Stimulated activated CD8-positive, alpha-beta memory T cell treated with anti-CD3 and anti-CD28 coated beads, Interleukin-7, amount 100 ng/mL, for 48 hours (primary cell): ENCODE results near the gene AAMP.

Experiments used
- DNase-seq, 2 donors: peaks; one replicate each; pipeline ENCODE4 v3.0.0-alpha.2; 2020; ENCODE audit warnings: low read depth in 1 of 2; ENCODE audit errors: extremely low read depth in 1 of 2

AAMP gene

DNA sequence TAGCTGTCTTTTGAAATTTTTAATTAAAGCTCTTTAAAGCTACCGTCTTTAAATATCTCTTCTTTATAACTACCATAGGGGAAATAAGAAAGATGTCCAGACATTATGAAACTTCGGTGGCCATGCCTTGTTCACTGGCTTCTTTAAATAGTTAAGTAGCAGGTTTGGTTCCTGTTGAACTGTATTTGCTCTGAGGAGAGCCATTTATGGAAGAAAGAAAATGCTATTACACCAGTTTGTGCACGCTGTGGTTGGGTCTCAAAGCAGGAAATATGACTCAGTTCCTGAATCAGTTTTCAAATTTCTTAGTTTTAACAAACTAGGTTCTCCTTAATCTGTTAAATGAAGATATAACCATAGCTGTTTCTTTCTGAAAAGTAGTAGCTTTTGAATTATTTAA, 40.7 kb downstream of the AAMP start:
- no peak for DNase-seq

DNA sequence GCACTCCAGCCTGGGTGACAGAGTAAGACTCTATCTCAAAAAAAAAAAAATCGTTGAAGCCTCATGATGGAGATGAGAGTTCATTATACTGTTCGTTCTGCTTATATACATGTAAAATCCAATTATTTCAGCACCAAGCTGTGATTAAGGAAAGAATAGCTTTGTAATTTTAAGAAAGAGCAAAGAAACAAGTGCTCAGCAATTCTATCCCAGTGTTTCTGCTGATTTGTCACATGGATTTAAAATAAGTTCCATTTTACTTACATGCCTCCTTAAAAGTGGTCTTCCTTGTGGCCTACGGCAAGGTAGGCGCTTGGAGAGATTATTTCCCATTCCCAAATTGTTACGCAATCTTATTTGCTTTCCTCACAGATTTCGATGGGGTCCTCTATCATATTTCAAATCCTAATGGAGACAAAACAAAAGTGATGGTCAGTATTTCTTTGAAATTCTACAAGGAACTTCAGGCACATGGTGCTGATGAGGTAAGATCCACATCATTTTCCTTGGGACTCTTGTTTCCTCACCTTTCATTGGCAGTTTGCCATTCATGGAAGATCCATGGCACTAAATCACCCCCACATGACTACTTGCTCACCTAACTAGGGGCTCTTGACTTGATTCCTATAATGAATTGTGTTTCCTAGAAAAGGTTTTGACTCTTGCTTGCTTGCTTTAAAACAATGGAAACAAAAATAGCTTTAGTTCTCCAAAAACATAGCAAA, 41.4 kb downstream of the AAMP start:
- no peak for DNase-seq

GRCh38 chr2:218226903-218227302, 43.0 kb downstream of the AAMP start:
- DNase-seq: no peak

GRCh38 chr2:218224186-218224585, 45.8 kb downstream of the AAMP start:
- no peak for DNase-seq

DNA sequence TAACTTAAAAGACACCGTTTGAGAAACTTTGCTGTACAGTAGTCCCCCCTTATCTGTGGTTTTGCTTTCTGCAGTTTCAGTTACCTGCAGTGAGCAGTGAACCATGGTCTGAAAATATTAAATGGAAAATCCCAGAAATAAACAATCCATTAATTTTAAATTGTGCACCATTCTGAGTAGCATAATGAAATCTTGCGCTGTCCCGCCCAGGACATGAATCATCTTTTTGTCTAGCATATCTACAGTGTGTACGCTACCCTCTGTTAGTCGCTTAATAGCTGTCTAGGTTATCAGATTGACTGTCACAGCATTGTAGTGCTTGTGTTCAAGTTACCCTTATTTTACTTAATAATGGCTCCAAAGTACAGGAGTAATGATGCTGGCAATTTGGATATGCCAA, 46.9 kb downstream of the AAMP start:
- no peak for DNase-seq

GRCh38 chr2:218221000-218221399, 48.9 kb downstream of the AAMP start:
- no peak for DNase-seq

GRCh38 chr2:218219934-218220333, 50.0 kb downstream of the AAMP start:
- no peak for DNase-seq

DNA sequence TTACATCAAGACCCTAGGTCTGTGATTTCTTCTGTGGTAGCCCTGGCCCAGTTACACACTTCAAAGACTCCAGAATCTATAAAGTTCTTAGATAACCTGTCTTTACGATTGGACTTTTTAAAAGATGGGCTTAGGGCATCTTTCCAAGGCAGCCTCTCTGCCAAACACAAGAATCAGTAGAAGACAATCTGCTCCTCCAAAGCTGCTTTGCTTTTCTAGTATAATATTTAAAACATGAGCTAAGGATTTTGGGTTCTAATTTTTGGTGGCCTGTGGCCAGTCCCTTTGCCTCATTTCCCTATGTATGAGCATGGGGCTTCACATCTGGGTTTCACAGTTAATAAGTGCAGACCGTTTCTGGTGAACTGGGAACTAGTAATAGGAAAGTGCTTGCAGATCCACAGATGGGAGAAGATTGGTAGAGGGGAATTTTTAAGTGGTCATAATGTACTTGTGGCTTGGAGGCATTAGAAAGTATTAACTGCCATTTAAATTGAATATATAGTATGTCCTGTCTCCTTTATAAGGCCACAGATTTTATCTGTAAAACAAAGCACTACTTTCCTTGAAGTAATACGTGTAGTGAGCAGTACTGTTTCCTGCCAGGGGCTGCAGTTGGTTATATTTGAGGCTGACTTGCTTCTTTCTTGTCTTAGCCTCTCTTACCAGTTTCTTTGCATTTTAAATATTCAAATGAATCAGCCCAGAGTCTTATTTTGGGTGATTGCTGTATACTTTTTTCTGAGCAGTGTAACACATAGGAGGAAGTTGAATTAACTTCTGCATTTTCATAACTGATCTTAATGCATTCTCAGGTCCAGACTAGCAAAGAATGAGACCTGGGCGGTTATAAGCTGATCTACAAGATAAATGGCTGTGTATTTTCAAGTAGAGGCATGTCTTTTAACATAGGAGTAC, 51.4 kb downstream of the AAMP start:
- DNase-seq: no peak

- DNase-seq: peak; percentile 64 to 77
These were observed 52.3 kb downstream of the AAMP start for GRCh38 chr2:218217360-218218267.

- DNase-seq: peak; percentile 88 to 91
These were observed 53.1 kb downstream of the AAMP start, which contains the start of gene ARPC2 for GRCh38 chr2:218216674-218217359. Gene ARPC2 (plus strand): TSS chr2:218217189. CDS start chr2:218217471, 282 bp downstream.

DNA sequence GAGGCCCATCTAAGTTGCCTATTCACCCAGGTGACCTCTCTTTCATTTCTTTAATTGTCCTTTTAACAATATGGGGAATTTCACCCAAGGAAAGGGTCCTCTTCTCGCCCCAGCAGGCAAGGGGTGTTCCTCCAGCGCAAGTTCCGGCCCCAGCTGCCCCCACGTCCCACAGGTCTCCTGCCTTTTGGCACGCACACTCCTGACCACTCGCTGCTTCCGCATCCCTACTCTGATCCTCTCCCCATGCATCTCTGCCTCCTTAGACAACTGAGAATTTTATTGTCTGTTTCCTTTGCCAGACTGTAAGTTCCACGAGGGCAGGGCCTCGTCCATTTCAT, 53.6 kb downstream of the AAMP start:
- DNase-seq: no peak
